Hindlimb muscle (tissue), 1 donor: ENCODE results near the gene OR5AU1. TPM values are rescaled to one million over a fixed set of nuclear protein-coding genes. Genes with fewer than 3 reads are reported as not detected.

Experiments used
- DNase-seq: peaks from one replicate; pipeline ENCODE4 v3.0.0-alpha.2; 2013
- polyA plus RNA-seq: library from polyadenylated mRNA; unstranded; fragments of 120-200 nt; gene quantifications from one replicate; pipeline ENCODE4 v1.2.1, GENCODE V29; 2013; ENCODE audit not compliant: insufficient read length

OR5AU1 gene
- polyA plus RNA-seq = 0.03 TPM

DNA sequence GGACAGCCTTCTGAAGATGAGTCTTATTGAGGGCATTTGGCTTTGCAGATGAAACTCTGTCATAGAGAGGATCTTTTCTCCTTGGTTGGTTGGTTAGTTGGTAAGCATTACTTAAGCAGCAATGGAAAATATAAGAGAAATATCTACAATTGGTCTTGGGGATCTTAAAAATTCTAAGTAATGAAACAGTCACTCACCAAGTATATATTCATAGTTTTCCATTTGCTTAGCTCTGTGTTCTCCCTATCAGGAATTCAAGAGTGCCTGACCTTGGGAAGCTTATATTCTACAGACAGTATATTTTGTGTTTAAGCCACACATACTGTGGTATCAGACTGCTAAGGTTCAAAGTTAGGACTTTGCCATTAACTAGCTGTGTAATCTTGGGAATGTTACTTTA is at the start of gene OR5AU1:
Gene OR5AU1, minus strand, starts transcription at position 101 of the 400 bp plus-strand sequence. CDS start 191 bp downstream, outside the sequence.
- DNase-seq = no peak

DNA sequence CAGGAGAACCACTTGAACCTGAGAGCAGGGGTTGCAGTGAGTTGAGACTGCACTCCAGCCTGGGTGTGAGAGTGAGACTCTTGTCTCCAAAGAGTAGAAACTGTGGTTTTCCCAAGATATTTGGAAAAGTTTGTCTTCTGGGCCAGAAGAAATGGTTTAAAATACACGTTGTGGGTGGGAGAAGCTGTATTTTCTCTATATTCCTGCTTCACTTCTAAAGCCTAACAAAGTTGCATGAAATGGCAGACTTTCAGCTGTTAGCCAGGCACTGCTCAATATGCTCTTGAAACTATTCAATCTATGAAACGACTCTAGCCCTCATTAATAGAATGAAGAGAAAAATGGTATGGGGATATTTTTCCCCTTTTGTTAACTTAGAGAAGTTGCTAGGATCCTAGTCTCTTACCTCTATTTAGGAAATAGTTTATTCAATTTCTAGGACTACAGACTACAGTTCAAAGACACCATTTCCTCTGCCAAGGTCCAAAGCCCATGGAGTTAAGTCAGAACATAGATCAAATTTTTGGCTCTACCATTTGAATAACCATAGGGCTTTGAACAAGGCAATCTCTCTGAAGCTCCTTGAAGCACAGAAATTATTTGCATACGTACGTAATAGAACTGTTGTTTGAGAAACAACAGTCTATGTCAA is 49.3 kb upstream of the OR5AU1 start:
- DNase-seq = no peak

DNA sequence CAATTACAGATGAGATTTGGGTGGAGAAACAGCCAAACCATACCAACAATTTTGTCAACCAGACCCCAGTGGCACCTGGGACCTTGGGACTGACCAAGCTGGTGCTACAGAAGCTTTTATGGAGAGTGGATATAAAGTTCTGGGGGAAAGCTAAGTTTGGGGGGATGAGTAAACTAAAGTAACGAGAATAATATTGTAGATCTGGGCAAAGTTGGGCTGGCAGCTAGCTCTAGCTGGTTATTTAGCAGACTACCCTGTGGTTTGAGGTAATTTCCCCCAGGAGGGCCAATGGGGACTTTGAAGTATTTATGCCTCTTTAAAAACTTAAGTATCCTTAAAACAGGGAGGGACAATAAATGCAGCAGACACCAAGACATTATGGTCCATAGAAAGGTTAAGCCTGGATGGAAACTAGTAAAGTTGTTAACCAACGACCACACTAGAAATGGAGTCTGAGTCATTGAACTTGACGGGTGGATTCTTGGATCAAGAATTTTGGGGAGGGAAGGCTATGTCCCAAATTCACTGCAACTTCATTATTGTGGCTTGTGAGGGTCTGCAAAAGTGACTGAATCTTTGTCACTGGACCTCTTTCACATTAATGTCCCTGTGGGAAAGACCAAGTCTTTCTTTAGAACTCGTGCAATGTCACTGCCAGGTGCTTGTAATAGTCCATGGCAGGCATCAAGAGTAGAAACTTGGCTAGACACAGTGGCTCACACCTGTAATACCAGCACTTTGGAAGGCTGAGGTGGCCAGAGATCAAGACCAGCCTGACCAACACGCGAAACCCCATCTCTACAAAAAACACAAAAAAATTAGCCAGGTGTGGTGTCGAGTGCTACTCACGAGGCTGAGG is 48.5 kb upstream of the OR5AU1 start:
- DNase-seq = no peak

DNA sequence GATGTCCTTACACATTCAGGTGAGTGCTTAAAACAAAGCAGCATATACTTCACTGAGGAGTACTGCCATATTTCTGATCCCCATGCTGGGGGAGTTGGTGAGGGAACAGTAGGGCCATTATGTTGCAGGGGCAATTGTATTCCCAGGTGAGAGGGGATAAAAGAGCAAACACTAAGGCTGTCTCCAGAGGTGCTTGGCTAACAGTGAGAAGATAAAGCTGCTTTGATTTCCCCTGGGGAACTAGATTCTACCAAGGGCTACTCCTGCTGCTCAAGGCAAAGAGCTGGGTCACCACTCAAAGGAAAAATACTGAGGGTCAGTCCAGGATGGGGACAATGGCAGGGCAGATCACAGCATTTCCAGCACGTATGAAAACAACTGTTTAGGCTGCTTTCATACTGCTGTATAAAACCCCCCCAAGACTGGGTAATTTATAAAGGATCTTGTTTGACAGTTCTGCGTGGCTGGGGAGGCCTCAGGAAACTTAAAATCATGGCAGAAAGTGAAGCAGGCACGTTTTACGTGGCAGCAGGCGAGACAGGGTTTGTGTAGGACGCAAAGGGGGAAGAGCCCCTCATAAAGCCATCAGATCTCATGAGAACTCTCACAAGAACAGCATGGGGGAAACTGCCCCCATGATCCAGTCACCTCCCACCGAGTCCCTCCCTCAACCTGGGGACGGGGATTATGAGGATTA is 47.8 kb upstream of the OR5AU1 start:
- no peak for DNase-seq

DNA sequence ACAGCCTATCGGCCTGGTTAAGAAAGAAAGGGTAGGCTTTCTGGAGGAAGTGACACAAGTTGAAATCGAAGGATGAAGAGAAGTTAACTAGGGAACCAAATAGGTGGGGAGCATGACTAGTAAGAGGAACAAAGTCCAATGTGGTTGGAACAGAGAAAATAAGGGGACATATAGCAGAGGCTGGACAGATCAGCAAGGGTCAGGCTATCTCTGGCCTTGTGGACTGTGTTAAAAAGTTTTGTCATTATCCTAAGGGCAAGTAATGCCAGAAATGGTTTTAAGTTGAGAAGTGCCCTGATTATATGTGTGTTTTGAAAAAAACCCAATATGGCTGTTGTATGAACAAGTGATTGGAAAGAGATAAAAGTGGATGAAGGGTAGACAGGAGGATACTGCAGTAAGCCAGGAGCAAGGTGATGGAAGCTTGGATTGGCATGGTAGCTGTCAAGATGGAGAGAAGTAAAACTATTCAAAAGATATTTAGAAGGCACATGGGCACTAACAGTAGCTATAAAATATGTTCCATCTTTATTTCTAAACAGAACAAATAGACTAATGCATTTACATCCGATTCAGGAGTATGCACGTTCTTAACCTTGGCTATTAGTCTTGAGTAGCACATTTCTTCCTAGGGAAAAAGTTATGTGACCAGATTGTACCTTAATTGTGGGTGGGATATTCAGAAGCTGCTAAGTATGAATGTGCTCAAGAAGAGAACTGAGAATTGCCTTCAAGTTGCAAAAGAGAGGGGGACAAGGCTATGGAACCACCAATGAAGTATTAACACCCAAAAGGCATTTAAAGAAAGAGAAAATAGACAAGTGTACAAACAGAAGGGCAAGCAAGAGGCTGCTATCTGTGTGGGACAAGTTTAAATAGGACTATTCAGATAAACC is 46.8 kb upstream of the OR5AU1 start:
- no peak for DNase-seq

DNA sequence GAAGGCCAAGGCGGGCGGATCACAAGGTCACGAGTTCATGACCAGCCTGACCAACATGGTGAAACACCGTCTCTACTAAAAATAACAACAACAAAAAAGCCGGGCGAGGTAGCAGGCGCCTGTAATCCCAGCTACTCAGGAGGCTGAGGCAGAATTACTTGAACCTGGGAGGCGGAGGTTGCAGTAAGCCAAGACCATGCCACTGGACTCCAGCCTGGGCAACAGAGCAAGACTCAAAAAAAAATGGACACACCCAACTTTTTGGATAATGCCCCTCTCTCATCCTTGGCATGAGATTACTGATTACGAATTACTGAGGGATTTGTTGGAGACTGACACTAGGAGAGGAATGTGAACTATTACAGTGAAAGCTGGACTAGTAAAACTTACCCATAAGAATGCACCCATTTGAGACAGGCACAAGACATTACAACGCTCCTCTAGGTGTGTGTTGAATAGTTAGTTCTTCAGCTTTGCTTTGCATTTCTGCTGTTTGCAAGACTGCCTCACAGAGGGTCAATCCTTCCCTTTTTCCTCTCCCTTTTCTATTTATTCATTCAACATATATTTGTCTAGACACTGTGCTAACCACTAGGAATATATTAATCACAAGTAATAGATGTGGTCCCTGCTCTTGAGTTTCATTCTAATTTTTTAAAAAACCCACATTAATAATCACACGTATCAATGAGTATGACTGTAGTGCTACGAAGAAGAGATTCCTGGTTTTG is 46.0 kb upstream of the OR5AU1 start:
- DNase-seq = no peak

DNA sequence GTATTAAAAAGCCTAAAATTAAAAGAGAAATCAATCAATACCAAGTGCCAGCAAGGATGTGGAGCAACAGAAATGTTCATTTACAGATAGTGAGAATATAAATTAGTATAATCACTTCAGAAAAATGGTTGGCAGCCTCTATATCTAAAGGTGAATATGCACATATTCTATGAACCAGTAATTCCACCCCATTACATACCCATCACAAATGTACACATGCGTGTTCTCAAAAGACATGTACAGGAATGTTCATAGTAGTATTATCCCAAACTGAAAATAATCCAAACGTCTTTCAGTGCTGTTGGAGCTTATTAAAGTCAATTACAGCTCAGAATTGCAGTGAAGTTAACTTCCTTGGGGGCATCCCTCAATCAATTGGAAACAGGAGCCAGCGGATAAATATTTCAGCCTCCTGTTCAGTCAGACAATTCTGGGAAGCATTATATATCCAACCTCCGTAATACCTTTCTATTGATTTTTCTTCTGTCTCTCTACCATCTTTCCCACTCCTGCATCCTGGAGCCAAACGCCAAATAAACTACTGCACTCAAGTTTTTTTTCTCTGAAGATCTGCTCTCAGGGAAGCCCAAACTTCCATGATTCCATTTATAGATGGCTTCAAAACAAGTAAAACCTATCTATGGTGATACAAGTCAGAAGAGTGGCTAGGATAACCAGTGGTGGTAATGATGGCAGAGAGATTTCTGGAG is 45.0 kb upstream of the OR5AU1 start:
- DNase-seq = no peak

DNA sequence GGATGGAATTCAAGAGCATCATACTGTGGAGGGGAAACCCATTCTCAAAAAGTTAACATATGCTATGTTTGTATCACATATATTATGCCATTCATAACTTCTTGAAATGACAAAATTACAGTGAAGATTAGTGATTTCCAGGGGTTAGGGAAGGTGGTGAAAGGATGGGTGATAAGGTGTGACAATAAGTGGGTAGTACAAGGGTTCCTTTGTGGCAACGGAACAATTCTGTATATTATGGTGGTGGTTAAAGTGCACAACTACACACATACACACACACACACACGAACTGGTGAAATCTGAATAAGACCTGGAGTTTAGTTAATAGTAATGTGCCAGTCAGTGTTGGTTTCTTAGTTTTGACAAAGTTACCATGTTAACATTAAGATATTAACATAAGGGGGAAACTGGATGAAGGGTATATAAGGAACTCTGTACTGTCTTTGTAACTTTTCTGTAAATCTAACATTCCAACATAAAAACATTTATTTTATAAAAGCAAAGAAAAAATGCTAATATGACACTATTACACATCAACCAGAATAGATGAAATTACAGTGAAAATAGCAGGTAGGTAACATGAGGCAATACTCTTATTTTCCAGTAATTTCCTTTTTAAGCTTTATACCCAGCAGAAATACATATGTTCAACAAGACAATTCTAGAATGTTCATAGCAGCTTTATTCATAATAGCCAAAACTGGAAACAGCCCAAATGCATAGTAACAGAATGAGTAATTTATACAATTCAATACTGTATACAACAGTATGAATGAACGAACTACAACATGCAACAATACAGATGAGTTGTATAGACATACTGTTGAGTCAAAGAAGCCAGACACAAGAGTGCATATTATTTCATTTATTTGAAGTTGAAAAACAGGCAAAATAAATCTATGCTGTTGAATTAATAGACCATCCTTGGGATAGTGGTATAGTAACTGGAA is 44.0 kb upstream of the OR5AU1 start:
- DNase-seq = no peak

DNA sequence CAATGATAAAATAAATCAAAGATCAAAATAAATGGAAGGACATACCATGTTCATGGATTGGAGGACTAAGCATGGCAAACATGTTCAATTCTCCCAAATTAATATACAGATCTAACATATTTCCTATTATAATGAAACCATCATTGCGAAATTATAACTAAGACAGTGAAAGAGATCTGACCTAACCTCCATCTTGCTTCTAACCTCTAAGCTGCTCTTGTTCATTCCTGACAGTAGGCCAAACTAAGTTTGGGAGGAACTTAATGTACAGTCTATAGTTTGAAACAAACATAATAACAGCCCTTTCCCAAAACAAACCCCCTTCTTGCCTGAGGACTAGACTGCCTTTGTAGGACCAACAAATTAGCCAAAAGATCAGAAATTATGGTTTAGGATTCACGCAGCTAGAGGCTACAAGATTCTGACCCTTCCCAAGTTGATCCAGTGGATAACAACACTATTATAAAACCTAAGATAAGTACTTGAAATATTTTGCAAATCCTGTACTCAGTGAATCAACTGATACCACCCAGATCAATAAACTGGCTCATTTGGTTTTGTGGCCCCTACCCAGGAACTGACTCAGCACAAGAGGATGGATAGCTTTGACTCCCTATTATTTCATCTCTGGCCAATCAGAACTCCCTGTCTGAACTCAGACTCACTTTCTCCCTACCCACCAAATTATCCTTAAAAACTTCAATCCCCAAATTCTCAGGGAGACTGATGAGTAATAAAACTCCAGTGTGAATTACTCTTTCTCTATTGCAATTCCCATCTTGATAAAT is 41.7 kb upstream of the OR5AU1 start:
- no peak for DNase-seq

DNA sequence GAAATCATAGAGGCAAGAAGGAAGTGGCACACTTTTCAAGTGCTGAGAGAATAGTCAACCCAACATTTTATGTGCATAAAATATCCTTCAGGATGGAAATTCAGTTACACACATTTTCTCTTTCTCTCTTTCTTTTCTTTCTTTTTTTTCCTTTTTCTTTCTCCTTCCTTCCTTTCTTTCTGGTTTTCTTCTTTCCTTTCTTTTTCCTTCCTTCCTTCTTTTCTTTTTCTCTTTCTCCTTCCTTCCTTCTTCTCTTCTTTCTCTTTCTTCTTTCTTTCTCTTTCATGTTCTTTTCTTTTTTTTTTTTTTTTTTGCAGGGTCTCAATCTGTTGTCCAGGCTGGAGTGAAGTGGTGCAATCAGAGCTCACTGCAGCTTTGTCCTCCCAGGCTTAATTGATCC is 38.7 kb upstream of the OR5AU1 start:
- no peak for DNase-seq

DNA sequence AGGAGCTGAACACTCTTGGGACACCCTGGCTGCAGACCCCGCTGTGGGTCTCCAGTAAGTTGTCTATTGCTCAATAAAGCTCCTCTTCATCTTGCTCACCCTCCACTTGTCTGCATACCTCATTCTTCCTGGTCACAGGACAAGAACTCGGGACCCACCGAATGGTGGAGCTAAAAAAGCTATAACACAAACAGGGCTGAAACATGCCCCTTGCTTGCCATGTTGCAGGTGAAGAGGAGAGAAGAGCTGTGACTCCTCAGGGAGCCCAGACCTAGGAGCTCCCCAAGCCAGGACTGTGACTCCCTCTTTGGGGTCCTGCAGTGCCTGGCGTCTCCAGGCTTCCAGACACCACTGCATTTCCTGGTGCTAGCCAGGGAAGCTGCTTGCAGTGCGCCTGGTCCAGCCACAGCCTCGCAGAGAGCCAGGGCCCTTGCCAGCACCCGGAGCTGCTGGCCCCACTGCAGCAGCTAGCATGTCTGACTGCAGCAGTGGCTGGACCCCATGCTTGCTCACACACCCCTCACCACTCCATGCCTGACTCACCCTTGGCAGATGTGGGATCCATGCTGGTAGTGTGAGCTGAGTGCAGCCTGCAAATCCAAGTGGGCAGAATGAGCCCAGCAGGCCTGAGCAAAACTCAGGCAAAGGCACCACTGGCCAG is 37.1 kb upstream of the OR5AU1 start:
- DNase-seq = no peak

DNA sequence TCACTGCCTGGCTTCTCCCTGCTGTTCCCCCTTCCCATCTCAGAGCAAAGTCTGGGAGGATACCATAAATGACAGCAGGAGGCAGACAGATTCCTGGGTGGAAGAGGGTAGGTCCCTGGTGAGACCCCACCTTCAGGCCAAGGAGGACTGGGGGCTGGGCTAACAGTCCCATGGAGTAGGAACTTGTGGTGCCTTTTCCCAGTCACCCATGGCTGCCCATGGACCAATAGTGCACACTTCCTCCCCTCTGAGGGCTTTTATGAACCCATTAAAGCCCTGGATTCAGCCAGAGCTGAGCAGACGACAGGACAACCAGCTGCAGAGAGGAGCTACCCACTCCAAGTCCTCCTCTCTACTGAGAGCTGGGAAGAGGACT is 36.6 kb upstream of the OR5AU1 start:
- no peak for DNase-seq

DNA sequence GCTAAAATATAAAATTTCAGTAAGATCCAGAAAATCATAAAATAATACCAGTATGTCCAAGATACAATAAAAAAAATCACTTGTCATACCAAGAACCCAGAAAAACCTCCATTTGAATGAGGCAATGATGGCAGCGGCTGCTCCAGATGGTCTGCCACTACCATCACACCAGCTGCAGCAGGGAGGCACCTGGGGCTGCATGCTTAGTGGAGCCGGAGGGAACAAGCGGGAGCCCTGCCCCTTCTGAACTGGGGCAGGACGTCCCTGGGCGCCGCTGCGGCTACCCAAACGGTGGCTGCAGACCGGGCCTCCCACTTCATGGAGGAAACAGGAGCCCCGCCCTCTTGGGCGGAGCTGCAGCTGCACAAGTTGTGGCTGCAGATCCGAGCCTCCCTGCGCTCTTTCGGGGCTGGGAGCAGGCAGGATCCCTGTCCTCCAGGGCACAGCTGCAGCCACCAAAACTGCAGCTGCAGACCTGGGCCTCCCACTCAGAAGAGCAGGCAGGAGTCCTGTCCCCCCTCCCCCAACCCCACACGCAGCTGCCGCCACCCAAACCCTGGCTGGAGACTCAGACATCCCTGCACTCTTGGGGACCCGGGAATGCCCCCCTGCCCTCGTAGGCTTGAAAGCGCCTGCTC is 36.1 kb upstream of the OR5AU1 start:
- peak; percentile 55 for DNase-seq

DNA sequence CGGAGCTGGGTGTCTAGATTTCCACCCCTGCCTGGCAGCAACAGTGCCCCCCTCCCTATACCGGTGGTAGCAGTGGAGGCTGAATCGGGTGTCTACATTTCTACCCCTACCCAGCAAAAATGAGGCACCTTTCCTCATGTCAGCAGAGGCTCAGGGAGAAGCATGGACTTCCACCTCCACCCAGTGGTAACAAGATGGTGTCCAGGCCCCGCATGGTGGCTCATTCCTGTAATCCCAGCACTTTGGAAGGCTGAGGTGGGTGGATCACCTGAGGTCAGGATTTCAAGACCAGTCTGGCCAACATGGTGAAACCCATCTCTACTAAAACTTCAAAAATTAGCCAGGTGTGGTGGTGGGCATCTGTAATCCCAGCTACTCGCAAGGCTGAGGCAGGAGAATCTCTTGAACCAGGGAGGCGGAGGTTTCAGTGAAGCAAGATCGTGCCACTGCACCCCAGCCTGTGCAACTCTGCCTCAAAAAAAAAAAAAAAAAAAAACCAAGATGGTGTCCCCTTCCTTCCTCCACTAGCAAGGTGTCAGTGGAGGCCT is 35.5 kb upstream of the OR5AU1 start:
- no peak for DNase-seq

DNA sequence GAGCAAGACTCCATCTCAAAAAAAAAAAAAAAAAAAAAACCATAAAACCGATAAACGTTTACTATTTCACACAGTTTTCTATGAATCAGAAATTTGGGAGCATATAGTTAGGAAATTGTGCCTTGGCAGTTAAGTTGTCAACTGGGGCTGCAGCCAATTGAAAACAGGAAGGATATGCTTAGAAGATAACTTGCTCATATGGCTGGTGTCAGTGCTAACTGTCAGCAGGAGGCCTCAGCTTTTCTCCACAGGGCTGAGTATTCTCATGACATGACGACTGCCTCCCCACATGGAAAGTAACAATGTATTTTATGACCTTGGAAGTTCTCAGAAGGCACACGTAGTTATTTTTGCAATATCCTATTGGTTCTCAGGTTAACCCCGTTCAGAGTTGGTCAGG is 29.6 kb upstream of the OR5AU1 start:
- DNase-seq = no peak

DNA sequence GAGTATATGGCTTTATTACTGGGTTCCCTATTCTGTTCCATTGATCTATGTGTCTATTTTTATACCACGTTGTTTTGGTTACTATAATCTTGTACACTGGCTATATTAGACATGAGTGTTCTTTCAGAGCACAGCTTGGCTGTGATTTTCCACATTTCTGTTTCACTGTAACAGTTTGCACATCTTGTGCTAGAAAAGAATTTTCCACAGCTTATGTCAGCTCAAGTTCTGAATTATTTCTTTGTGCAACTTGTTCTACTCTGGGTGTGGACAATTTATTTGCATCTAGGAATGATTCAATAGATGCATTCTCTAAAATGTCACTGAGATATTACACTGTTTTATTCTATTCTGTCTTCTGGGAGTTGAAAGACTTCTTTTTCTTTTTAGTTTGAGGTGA is 28.4 kb upstream of the OR5AU1 start:
- no peak for DNase-seq

DNA sequence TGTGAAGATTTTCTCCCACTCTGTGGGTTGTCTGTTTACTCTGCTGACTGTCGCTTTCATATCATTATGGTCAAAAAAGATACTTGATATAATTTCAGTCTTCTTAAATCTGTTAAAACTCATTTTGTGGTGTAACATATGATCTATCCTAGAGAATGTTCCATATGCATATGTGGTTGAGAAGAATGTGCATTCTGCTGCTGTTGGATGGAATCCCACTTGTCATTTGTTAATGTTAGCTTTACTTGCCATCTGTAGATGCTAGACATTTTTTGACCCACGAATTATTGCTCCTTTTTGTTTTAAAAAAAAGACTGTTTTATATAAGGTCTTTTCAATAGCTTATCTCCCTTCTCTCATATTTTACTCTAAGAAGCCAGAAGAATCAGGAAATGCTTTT is 26.3 kb upstream of the OR5AU1 start:
- DNase-seq = no peak

DNA sequence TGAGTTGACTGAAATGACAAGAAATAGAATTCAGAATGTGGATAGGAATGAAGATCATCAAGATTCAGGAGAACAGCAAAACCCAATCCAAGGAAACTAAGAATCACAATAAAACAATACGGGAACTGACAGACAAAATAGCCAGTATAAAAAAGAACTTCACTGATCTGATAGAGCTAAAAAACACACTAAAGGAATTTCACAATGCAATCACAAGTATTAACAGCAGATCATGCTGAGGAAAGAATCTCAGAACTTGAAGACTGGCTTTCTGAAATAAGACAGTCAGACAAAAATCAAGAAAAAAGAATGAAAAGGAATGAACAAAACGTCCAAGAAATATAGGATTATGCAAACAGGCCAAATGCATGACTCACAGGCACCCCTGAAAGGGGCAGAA is 15.3 kb upstream of the OR5AU1 start:
- DNase-seq = no peak
